HepG2 (cell line): ENCODE data around the gene C1orf115. TPM values are rescaled to one million over a fixed set of nuclear protein-coding genes. Genes with fewer than 3 reads are reported as not detected.

ENCODE experiments used
- DNMT3B ChIP-seq: conservative IDR thresholded peaks from 2 replicates; pipeline ENCODE4 v1.6.1; 2016; ENCODE audit warnings: missing biosample characterization, control low read depth
- GABPB1 ChIP-seq: IDR thresholded peaks from 2 replicates; pipeline ENCODE4 v1.6.1; 2016; ENCODE audit warnings: mild to moderate bottlenecking, missing genetic modification reagents, moderate library complexity, missing compliant biosample characterization
- HIVEP1 ChIP-seq: sonication (generic); formaldehyde crosslinking; IDR thresholded peaks from 2 replicates; pipeline ENCODE4 v1.4.0; 2020; ENCODE audit warnings: mild to moderate bottlenecking, missing genetic modification reagents
- HOXA3 ChIP-seq: sonication (generic); formaldehyde crosslinking; IDR thresholded peaks from 2 replicates; pipeline ENCODE4 v1.5.0; 2020; ENCODE audit warnings: missing genetic modification reagents
- KLF9 ChIP-seq: IDR thresholded peaks from 2 replicates; pipeline ENCODE4 v1.6.1; 2016; ENCODE audit warnings: low read depth
- NKX3-1 ChIP-seq: sonication (generic); formaldehyde crosslinking; IDR thresholded peaks from 2 replicates; pipeline ENCODE4 v1.5.0; 2020; ENCODE audit warnings: missing genetic modification reagents
- POLR2AphosphoS5 ChIP-seq: IDR thresholded peaks from 2 replicates; pipeline ENCODE4 v1.6.1; 2012; ENCODE audit warnings: low read depth, low read length
- SALL1 ChIP-seq: sonication (generic); formaldehyde crosslinking; IDR thresholded peaks from 2 replicates; pipeline ENCODE4 v1.8.0; 2022; ENCODE audit warnings: mild to moderate bottlenecking, missing genetic modification reagents
- SALL2 ChIP-seq: sonication (generic); formaldehyde crosslinking; IDR thresholded peaks from 2 replicates; pipeline ENCODE4 v1.8.1; 2023; ENCODE audit warnings: mild to moderate bottlenecking, missing genetic modification reagents, inconsistent platforms
- SCMH1 ChIP-seq: sonication (generic); formaldehyde crosslinking; IDR thresholded peaks from 2 replicates; pipeline ENCODE4 v1.9.0; 2021; ENCODE audit warnings: missing genetic modification reagents, mild to moderate bottlenecking, borderline replicate concordance
- SNAPC2 ChIP-seq: sonication (generic); formaldehyde crosslinking; IDR thresholded peaks from 2 replicates; pipeline ENCODE4 v1.8.1; 2022; ENCODE audit warnings: mild to moderate bottlenecking, missing genetic modification reagents
- WIZ ChIP-seq: sonication (generic); formaldehyde crosslinking; IDR thresholded peaks from 2 replicates; pipeline ENCODE4 v1.5.1; 2020; ENCODE audit warnings: mild to moderate bottlenecking, missing genetic modification reagents
- ZBTB7A ChIP-seq: sonication (generic); formaldehyde crosslinking; IDR thresholded peaks from 2 replicates; pipeline ENCODE4 v1.8.0; 2022; ENCODE audit warnings: mild to moderate bottlenecking, missing genetic modification reagents
- ZFX ChIP-seq: sonication (generic); formaldehyde crosslinking; IDR thresholded peaks from 2 replicates; pipeline ENCODE4 v1.4.0; 2020; ENCODE audit warnings: mild to moderate bottlenecking, low read depth, missing genetic modification reagents, moderate library complexity
- ZNF136 ChIP-seq: sonication (generic); formaldehyde crosslinking; IDR thresholded peaks from 2 replicates; pipeline ENCODE4 v1.8.1; 2022; ENCODE audit warnings: low read depth, mild to moderate bottlenecking, moderate library complexity, missing genetic modification reagents
- ZNF430 ChIP-seq: sonication (generic); formaldehyde crosslinking; IDR thresholded peaks from 2 replicates; pipeline ENCODE4 v1.9.0; 2021; ENCODE audit warnings: mild to moderate bottlenecking, missing genetic modification reagents
- ZNF446 ChIP-seq: sonication (generic); formaldehyde crosslinking; IDR thresholded peaks from 2 replicates; pipeline ENCODE4 v1.5.0; 2020; ENCODE audit warnings: mild to moderate bottlenecking, missing genetic modification reagents
- ZNF451 ChIP-seq: sonication (generic); formaldehyde crosslinking; IDR thresholded peaks from 2 replicates; pipeline ENCODE4 v1.5.0; 2020; ENCODE audit warnings: mild to moderate bottlenecking, missing genetic modification reagents
- ZNF564 ChIP-seq: sonication (generic); formaldehyde crosslinking; IDR thresholded peaks from 2 replicates; pipeline ENCODE4 v1.8.1; 2023; ENCODE audit warnings: mild to moderate bottlenecking, missing genetic modification reagents
- ZNF672 ChIP-seq: sonication (generic); formaldehyde crosslinking; IDR thresholded peaks from 2 replicates; pipeline ENCODE4 v1.8.1; 2022; ENCODE audit warnings: missing genetic modification reagents
- ZNF768 ChIP-seq: sonication (generic); formaldehyde crosslinking; IDR thresholded peaks from 2 replicates; pipeline ENCODE4 v1.4.0; 2020; ENCODE audit warnings: missing genetic modification reagents
- ZNF784 ChIP-seq: sonication (generic); formaldehyde crosslinking; IDR thresholded peaks from 2 replicates; pipeline ENCODE4 v1.5.1; 2020; ENCODE audit warnings: missing genetic modification reagents, mild to moderate bottlenecking, borderline replicate concordance
- ZZZ3 ChIP-seq: sonication (generic); formaldehyde crosslinking; IDR thresholded peaks from 2 replicates; pipeline ENCODE4 v1.4.0; 2020; ENCODE audit warnings: missing genetic modification reagents, mild to moderate bottlenecking, borderline replicate concordance
- polyA plus RNA-seq, 8 experiments: library from polyadenylated mRNA; depleted of rRNA in 3 of 8; stranded (reverse) in 7 of 8; unstranded in 1 of 8; fragments of >200 nt; fragmentation: Illumina TruSeq in 4 of 8; extraction: Trizol in 4 of 8; gene quantifications; 2 replicates each; pipeline versions ENCODE4 v1.2.1 to v1.2.3, GENCODE V29; 2011 to 2016; ENCODE audit warnings: low read depth in 4 of 8, missing spikeins in 1 of 8, mixed read lengths in 1 of 8; ENCODE audit not compliant: insufficient read depth in 1 of 8
- total RNA-seq, 5 experiments: library from RNA; depleted of rRNA; stranded (reverse); fragments of >200 nt; fragmentation: Illumina TruSeq; extraction: Trizol; gene quantifications; 2 replicates each; pipeline ENCODE4 v1.2.3, GENCODE V29; 2016; ENCODE audit warnings: low read depth in 1 of 5
- TF ChIP-seq, protein P1 (sequence below): IDR thresholded peaks from 2 replicates; pipeline ENCODE4 v1.6.1; 2016; ENCODE audit warnings: low read depth, control low read depth
- TF ChIP-seq, protein P2 (sequence below), 2 experiments: fragments of 450-650 bp in 1 of 2; sonication (generic) in 1 of 2; formaldehyde crosslinking; IDR thresholded peaks; 2 replicates each; pipeline versions ENCODE4 v1.5.0 to v1.8.0; 2020 to 2022; ENCODE audit warnings: mild to moderate bottlenecking in 1 of 2, missing genetic modification reagents in 1 of 2
- TF ChIP-seq, protein P3 (sequence below): sonication (generic); formaldehyde crosslinking; IDR thresholded peaks from 2 replicates; pipeline ENCODE4 v1.4.0; 2020; ENCODE audit warnings: missing genetic modification reagents

The C1orf115 gene
- total and polyA plus RNA-seq, 2 of the 13 experiments (the other 11 are each of a cell fraction or from before 2014, with no cell fraction given) = 25.2 to 85.9 TPM

GRCh38 chr1:220748089-220748934, 58.1 kb downstream of the C1orf115 start, which contains the start of gene MTARC2 (continued):
- TF ChIP-seq, protein P1, sequence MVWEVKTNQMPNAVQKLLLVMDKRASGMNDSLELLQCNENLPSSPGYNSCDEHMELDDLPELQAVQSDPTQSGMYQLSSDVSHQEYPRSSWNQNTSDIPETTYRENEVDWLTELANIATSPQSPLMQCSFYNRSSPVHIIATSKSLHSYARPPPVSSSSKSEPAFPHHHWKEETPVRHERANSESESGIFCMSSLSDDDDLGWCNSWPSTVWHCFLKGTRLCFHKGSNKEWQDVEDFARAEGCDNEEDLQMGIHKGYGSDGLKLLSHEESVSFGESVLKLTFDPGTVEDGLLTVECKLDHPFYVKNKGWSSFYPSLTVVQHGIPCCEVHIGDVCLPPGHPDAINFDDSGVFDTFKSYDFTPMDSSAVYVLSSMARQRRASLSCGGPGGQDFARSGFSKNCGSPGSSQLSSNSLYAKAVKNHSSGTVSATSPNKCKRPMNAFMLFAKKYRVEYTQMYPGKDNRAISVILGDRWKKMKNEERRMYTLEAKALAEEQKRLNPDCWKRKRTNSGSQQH (CRISPR knock-in tag) = no peak
- TF ChIP-seq KLF9 (CRISPR knock-in tag) (peak; percentile 36; the same call in 1 of the 2 replicates), HOXA3 (peak; percentile 67; the same call in 1 of the 2 replicates), SALL1 (CRISPR knock-in tag) (peak; percentile 86), ZNF430 (CRISPR knock-in tag) (peak; percentile 73), SNAPC2 (CRISPR knock-in tag) (0 out of 2 replicates have a peak, but pooled peaks have one; percentile 43), SCMH1 (CRISPR knock-in tag) (no peak), ZNF784 (CRISPR knock-in tag) (peak; percentile 93; the same call in 1 of the 2 replicates), SALL2 (CRISPR knock-in tag) (peak; percentile 38; the same call in 1 of the 2 replicates), ZNF672 (CRISPR knock-in tag) (0 out of 2 replicates have a peak, but pooled peaks have one; percentile 73), HIVEP1 (no peak), ZNF564 (CRISPR knock-in tag) (peak; percentile 14; the same call in 1 of the 2 replicates), ZNF136 (no peak), NKX3-1 (no peak), ZFX (CRISPR knock-in tag) (peak; percentile 88), DNMT3B (CRISPR knock-in tag) (no peak), GABPB1 (peak; percentile 63; the same call in 1 of the 2 replicates), WIZ (CRISPR knock-in tag) (peak; percentile 75; the same call in 1 of the 2 replicates), ZZZ3 (no peak), POLR2AphosphoS5 (peak; percentile 76), ZBTB7A (CRISPR knock-in tag) (peak; percentile 47; the same call in 1 of the 2 replicates), ZNF768 (CRISPR knock-in tag) (peak; percentile 61), ZNF446 (CRISPR knock-in tag) (no peak), ZNF451 (CRISPR knock-in tag) (peak; percentile 96)
- TF ChIP-seq, protein P2, sequence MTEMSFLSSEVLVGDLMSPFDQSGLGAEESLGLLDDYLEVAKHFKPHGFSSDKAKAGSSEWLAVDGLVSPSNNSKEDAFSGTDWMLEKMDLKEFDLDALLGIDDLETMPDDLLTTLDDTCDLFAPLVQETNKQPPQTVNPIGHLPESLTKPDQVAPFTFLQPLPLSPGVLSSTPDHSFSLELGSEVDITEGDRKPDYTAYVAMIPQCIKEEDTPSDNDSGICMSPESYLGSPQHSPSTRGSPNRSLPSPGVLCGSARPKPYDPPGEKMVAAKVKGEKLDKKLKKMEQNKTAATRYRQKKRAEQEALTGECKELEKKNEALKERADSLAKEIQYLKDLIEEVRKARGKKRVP (CRISPR knock-in tag; IDR thresholded peaks at IDR 0.05) = peak in 1 of 2 experiments; percentile 58; a peak in 1 of 4 replicates
- TF ChIP-seq, protein P3, sequence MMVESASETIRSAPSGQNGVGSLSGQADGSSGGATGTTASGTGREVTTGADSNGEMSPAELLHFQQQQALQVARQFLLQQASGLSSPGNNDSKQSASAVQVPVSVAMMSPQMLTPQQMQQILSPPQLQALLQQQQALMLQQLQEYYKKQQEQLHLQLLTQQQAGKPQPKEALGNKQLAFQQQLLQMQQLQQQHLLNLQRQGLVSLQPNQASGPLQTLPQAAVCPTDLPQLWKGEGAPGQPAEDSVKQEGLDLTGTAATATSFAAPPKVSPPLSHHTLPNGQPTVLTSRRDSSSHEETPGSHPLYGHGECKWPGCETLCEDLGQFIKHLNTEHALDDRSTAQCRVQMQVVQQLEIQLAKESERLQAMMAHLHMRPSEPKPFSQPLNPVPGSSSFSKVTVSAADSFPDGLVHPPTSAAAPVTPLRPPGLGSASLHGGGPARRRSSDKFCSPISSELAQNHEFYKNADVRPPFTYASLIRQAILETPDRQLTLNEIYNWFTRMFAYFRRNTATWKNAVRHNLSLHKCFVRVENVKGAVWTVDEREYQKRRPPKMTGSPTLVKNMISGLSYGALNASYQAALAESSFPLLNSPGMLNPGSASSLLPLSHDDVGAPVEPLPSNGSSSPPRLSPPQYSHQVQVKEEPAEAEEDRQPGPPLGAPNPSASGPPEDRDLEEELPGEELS (CRISPR knock-in tag) = peak; percentile 79
